OCI-LY7 (cell line): ENCODE results near the gene CDC42EP1. TPM values are rescaled to one million over a fixed set of nuclear protein-coding genes. Genes with fewer than 3 reads are reported as not detected.

Experiments used
- BruUV-seq: library from RNA; stranded (reverse); fragments of 400-500 nt; replicated peaks from 2 replicates; lab custom pipeline; 2021; lab: Mats Ljungman, UMichigan
- CTCF ChIA-PET: fragments of 300-600 bp; sonication (Branson Sonifier 250); formaldehyde crosslinking; loops from one replicate; lab custom pipeline; 2022; ENCODE audit warnings: antibody characterized with exemption; ENCODE audit not compliant: unreplicated experiment; lab: Charles Lee
- POLR2A ChIA-PET: fragments of 300-600 bp; sonication (Branson Sonifier 250); formaldehyde crosslinking; loops from one replicate; lab custom pipeline; 2022; ENCODE audit warnings: antibody characterized with exemption; lab: Charles Lee
- DNase-seq: peaks from one replicate; pipeline ENCODE4 v3.0.0-alpha.2; 2015; ENCODE audit warnings: low spot score
- H2AFZ ChIP-seq: fragments of 200-600 bp; sonication (generic), shearing (Covaris generic); 2 replicates; pipeline ENCODE4 v1.6.1; 2014; ENCODE audit warnings: mild to moderate bottlenecking, antibody characterized with exemption, low read length, moderate library complexity
- H3K27ac ChIP-seq: fragments of 200-600 bp; sonication (generic); 2 replicates; pipeline ENCODE4 v1.5.1; 2014; ENCODE audit warnings: mixed run types, low read depth, mild to moderate bottlenecking, moderate library complexity, low read length, inconsistent platforms; ENCODE audit not compliant: poor library complexity, severe bottlenecking
- H3K36me3 ChIP-seq: fragments of 200-600 bp; sonication (generic); 2 replicates; pipeline ENCODE4 v1.6.1; 2014; ENCODE audit warnings: mild to moderate bottlenecking, antibody characterized with exemption, low read length, moderate library complexity, mixed read lengths; ENCODE audit not compliant: insufficient read depth
- H3K4me1 ChIP-seq: fragments of 200-600 bp; sonication (generic); 2 replicates; pipeline ENCODE4 v1.5.1; 2014; ENCODE audit warnings: mild to moderate bottlenecking, low read length; ENCODE audit not compliant: insufficient read depth, poor library complexity, severe bottlenecking
- H3K4me2 ChIP-seq: fragments of 200-600 bp; sonication (generic); 2 replicates; pipeline ENCODE4 v1.6.1; 2014; ENCODE audit warnings: mild to moderate bottlenecking, low read length
- H3K4me3 ChIP-seq: fragments of 200-600 bp; sonication (generic); 2 replicates; pipeline ENCODE4 v1.5.1; 2014; ENCODE audit warnings: mild to moderate bottlenecking, low read depth, low read length; ENCODE audit not compliant: poor library complexity, severe bottlenecking
- H3K79me2 ChIP-seq: fragments of 200-600 bp; sonication (generic); 2 replicates; pipeline ENCODE4 v1.6.1; 2016; ENCODE audit warnings: low read depth, mild to moderate bottlenecking, low read length, moderate library complexity, mixed read lengths; ENCODE audit not compliant: insufficient read depth
- H3K9me2 ChIP-seq: fragments of 200-600 bp; sonication (generic); 2 replicates; pipeline ENCODE4 v1.6.1; 2016; ENCODE audit warnings: mild to moderate bottlenecking, low read length, mixed read lengths; ENCODE audit not compliant: insufficient read depth
- H3K9me3 ChIP-seq: fragments of 200-600 bp; sonication (generic); 2 replicates; pipeline ENCODE4 v1.6.1; 2014; ENCODE audit warnings: mild to moderate bottlenecking, mixed run types, low read length, mixed read lengths
- H4K20me1 ChIP-seq: fragments of 200-600 bp; sonication (generic); 2 replicates; pipeline ENCODE4 v1.6.1; 2014; ENCODE audit warnings: mild to moderate bottlenecking, antibody characterized with exemption, low read length, moderate library complexity, mixed read lengths; ENCODE audit not compliant: insufficient read depth
- CTCF ChIP-seq: fragments of 200-600 bp; sonication (generic); conservative IDR thresholded peaks from 2 replicates; pipeline ENCODE4 v1.5.1; 2014; ENCODE audit warnings: mild to moderate bottlenecking, antibody characterized with exemption, low read length, moderate library complexity, mixed read lengths
- EZH2phosphoT487 ChIP-seq: fragments of 200-600 bp; sonication (generic); IDR thresholded peaks from 2 replicates; pipeline ENCODE4 v1.6.1; 2018; ENCODE audit warnings: low read depth, borderline replicate concordance, mild to moderate bottlenecking, mixed run types, antibody characterized with exemption, low read length, moderate library complexity, mixed read lengths
- intact Hi-C: fragments of 100-400 bp; cut with micrococcal nuclease; formaldehyde crosslinking; loops from one replicate; pipeline ENCODE4 v1.10.0; 2022; ENCODE audit not compliant: unreplicated experiment
- total RNA-seq, 2 experiments: library from RNA; depleted of rRNA in 1 of 2; stranded (reverse); fragments of >200 nt in 1 of 2; shearing (Covaris generic) in 1 of 2; gene quantifications; 2 replicates each; pipeline ENCODE4 v1.2.3, GENCODE V29; 2014 to 2022

The CDC42EP1 gene
- total RNA-seq, 2 experiments from 2014 or later: not detected

- H3K36me3 ChIP-seq: no peaks in the 10 kb centered on the region
- intact Hi-C loops: no loop called here
- H3K27ac ChIP-seq: no peak within 1 kb of the TSS
- H3K9me3 ChIP-seq: no peaks in the 10 kb centered on the region
- H4K20me1 ChIP-seq: no peaks in the 10 kb centered on the region
- POLR2A ChIA-PET: no interaction called here
- no TSS peak for BruUV-seq
- H3K79me2 ChIP-seq: no peaks in the 10 kb centered on the region
- no peak for TF ChIP-seq EZH2phosphoT487
- TF ChIP-seq CTCF: no peak
- DNase-seq: no peak
- no peak within 1 kb of the TSS for H3K4me2 ChIP-seq
- no peak within 1 kb of the TSS for H2AFZ ChIP-seq
- no peak within 1 kb of the TSS for H3K4me3 ChIP-seq
- no peaks in the 10 kb centered on the region for H3K9me2 ChIP-seq
- CTCF ChIA-PET: no interaction called here
- H3K4me1 ChIP-seq: no peaks in the 10 kb centered on the region
These were observed 40.7 kb upstream of the CDC42EP1 start, which contains the start of gene CARD10 for GRCh38 chr22:37519268-37520195. CARD10 (minus strand) TSS chr22:37519415; CDS start chr22:37519200, 215 bp downstream.

GRCh38 chr22:37520776-37521191 lies 39.5 kb upstream of the CDC42EP1 start:
- Histone ChIP-seq H3K27ac (no peak overlapping the region), H3K4me1 (no peaks in the 10 kb centered on the region), H3K4me2 (no peak overlapping the region), H2AFZ (no peak overlapping the region), H3K9me3 (no peaks in the 10 kb centered on the region), H3K9me2 (no peaks in the 10 kb centered on the region), H3K4me3 (no peak overlapping the region), H3K36me3 (no peaks in the 10 kb centered on the region), H3K79me2 (no peaks in the 10 kb centered on the region), H4K20me1 (no peaks in the 10 kb centered on the region)
- ChIA-PET POLR2A (interaction anchor here (0.7 kb wide), 1 partner anchor 110 kb away, joined by 3 read pairs; no protein-coding TSS in a partner anchor), CTCF (interaction anchor here (0.6 kb wide), 1 partner anchor 204 kb away, joined by 5 read pairs; no protein-coding TSS in a partner anchor)
- DNase-seq: no peak
- intact Hi-C loops: no loop called here
- no TSS peak for BruUV-seq
- no peak for TF ChIP-seq CTCF
- TF ChIP-seq EZH2phosphoT487: no peak
